Measurements from ENCODE around the gene RDX. TPM values are rescaled to one million over a fixed set of nuclear protein-coding genes. Genes with fewer than 3 reads are reported as not detected.
A peak's percentile ranks its signal among the peaks of the same experiment; 100 is the strongest.
"Not testable (repeated sequence)": the region's sequence is repeated elsewhere in the genome, so short reads cannot be mapped to it uniquely, and the experiment has no call there.

Gene RDX
- total RNA-seq, 1 donor from 2014 or later: 88.2 TPM

DNA sequence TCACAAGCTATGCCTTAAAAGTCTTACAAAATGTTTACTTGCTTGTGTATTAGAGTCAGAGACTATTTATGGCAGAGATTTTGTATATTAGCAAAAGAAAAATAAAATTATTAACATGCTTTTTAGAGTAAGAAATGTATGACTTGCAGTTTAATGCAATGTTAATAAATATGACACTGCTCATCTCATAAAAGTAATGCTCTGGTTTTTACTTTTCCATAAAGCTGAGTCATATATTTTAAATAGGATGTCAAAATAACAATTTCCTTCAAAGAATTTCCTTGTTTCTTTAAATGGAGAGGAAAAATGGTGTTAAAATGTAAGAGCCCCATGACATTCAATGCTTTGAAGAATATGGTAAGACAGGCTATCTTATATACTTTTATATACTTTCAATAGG is 16.3 kb upstream of the RDX start:
- Histone ChIP-seq H3K4me3 (ENCODE audit: low read depth, low read length) (no peak overlapping the region), H3K27me3 (ENCODE audit: control insufficient read depth, insufficient read depth, low read length) (peaks cover 2% of the 10 kb centered on the region), H3K36me3 (ENCODE audit: control insufficient read depth, insufficient read depth, low read length) (no peaks in the 10 kb centered on the region)
- DNase-seq (ENCODE audit: low read depth) (no peak), FAIRE-seq (no peak)
- TF ChIP-seq, protein P1, sequence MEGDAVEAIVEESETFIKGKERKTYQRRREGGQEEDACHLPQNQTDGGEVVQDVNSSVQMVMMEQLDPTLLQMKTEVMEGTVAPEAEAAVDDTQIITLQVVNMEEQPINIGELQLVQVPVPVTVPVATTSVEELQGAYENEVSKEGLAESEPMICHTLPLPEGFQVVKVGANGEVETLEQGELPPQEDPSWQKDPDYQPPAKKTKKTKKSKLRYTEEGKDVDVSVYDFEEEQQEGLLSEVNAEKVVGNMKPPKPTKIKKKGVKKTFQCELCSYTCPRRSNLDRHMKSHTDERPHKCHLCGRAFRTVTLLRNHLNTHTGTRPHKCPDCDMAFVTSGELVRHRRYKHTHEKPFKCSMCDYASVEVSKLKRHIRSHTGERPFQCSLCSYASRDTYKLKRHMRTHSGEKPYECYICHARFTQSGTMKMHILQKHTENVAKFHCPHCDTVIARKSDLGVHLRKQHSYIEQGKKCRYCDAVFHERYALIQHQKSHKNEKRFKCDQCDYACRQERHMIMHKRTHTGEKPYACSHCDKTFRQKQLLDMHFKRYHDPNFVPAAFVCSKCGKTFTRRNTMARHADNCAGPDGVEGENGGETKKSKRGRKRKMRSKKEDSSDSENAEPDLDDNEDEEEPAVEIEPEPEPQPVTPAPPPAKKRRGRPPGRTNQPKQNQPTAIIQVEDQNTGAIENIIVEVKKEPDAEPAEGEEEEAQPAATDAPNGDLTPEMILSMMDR (IDR thresholded peaks at IDR 0.05; ENCODE audit: insufficient read depth, low read length, severe bottlenecking): no peak

DNA sequence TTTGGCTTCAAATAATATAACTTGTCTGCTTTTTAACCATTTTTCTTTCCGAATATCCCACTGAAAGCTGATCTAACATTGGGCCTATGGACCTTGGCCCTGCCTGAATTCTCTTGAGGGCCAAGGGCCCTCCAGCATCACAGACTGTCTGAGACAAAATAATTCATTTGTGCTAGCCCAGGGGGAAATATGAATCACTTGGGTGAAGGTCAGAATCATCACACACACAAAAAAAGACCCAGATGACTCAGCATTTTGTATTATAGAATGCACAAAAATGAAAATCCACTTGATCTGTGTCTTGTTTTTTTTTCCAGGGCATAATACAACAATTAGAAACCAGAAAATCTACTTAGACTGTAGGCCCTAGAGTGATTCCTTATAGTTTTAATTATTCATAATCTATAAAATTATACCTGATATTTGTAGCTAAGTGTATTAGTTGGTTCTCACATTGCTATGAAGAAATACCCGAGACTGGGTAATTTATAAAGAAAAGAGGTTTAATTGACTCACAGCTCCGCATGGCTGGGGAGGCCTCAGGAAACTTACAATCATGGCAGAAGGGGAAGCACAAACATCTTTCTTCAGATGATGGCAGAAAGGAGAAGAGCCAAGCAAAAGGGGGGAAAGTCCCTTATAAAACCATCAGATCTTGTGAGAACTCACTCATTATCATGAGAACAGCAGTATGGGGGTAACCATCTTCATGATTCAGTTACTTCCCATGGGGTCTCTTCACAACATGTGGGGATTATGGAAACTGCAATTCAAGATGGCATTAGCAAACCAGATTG is 15.6 kb upstream of the RDX start:
- H3K4me3 ChIP-seq (ENCODE audit: low read depth, low read length): no peak overlapping the region
- TF ChIP-seq, protein P1 (IDR thresholded peaks at IDR 0.05; ENCODE audit: insufficient read depth, low read length, severe bottlenecking): no peak
- FAIRE-seq: no peak

DNA sequence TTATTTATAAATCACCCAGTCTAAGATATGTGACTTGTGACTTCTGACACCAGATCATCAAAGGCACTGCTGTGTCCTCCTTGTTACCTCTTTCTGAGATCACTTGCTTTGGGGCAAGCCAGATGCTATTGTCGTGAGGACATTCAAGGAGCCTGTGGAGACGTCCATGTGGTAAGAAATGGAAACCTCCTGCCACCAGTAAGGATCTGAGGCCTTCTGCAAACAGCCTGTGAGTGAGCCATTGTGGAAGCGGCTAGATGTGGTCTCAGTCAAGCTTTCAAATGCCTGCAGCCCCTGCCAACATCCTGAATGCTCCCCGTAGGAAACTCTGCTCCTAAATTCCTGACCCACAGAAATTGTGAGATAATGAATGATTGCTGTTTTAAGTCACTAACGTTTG is 11.7 kb upstream of the RDX start:
- FAIRE-seq: no peak
- Histone ChIP-seq H3K36me3 (ENCODE audit: control insufficient read depth, insufficient read depth, low read length) (no peaks in the 10 kb centered on the region), H3K4me3 (ENCODE audit: low read depth, low read length) (no peak overlapping the region), H3K27me3 (ENCODE audit: control insufficient read depth, insufficient read depth, low read length) (peaks cover 4% of the 10 kb centered on the region)
- no peak for DNase-seq (ENCODE audit: low read depth)
- TF ChIP-seq, protein P1 (IDR thresholded peaks at IDR 0.05; ENCODE audit: insufficient read depth, low read length, severe bottlenecking): no peak

More for the DNA sequence above, 15.6 kb upstream of the RDX start:
- H3K36me3 ChIP-seq (ENCODE audit: control insufficient read depth, insufficient read depth, low read length): no peaks in the 10 kb centered on the region
- DNase-seq (ENCODE audit: low read depth): peak; percentile 69
- H3K27me3 ChIP-seq (ENCODE audit: control insufficient read depth, insufficient read depth, low read length): peaks cover 2% of the 10 kb centered on the region

DNA sequence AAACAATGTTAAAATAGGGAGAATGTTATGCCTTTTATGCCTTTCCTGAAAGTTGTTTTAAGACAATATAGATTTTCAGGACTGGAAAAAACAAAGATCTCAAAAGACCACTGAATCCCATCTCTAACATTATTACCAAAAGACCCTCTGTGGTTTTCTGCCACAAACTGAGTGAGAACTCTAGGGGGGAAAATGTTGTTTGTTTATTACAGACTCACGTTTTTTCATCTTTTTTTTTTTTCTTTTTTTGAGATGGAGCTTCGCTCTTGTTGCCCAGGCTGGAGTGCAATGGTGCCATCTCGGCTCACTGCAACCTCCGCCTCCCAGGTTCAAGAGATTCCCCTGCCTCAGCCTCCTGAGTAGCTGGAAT is 9.6 kb upstream of the RDX start:
- not testable (repeated sequence) for H3K4me3 ChIP-seq (ENCODE audit: low read depth, low read length); FAIRE-seq

DNA sequence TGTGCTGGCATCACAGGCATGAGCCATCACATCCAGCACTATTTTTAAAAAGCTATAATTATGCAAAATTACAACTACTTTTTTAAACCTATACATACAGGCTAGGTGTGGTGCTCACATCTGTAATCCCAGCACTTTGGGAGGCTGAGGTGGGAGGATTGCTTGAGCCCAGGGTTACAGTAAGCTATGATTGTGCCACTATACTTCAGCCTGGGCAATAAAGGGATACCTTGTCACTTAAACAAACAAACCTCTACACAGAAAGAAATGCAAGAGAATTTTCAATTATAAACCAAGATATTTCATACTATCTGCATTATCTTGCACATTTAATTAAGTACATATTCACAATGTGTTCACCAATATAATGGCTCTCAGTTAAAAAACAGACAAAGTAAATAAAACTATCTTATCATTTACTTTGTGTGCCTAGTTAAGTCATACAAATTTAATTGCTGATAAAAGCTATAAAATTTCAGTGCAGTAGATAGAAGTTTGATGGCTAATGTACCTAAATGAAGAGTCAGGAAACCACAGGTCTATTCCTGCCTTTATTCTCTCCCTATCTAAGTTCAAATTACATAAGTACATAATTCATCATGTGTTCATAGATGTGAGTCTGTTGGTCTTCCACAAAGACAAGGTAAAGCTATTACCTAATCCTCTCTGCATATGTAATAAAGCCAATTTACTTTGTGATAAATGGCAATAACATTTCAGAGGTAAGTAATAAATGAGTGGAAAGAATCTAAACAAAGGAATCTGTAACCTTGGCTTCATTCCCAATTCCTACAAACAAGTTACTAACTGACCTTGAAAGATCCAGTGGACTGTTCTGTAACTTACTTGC is 9.0 kb upstream of the RDX start:
- Histone ChIP-seq H3K27me3 (ENCODE audit: control insufficient read depth, insufficient read depth, low read length) (peaks cover 4% of the 10 kb centered on the region), H3K4me3 (ENCODE audit: low read depth, low read length) (no peak overlapping the region), H3K36me3 (ENCODE audit: control insufficient read depth, insufficient read depth, low read length) (no peaks in the 10 kb centered on the region)
- TF ChIP-seq, protein P1 (IDR thresholded peaks at IDR 0.05; ENCODE audit: insufficient read depth, low read length, severe bottlenecking): no peak
- FAIRE-seq (no peak), DNase-seq (ENCODE audit: low read depth) (peak; percentile 98)

More for the DNA sequence above, 9.6 kb upstream of the RDX start:
- not testable (repeated sequence) for H3K36me3 ChIP-seq (ENCODE audit: control insufficient read depth, insufficient read depth, low read length); DNase-seq (ENCODE audit: low read depth); H3K27me3 ChIP-seq (ENCODE audit: control insufficient read depth, insufficient read depth, low read length)

DNA sequence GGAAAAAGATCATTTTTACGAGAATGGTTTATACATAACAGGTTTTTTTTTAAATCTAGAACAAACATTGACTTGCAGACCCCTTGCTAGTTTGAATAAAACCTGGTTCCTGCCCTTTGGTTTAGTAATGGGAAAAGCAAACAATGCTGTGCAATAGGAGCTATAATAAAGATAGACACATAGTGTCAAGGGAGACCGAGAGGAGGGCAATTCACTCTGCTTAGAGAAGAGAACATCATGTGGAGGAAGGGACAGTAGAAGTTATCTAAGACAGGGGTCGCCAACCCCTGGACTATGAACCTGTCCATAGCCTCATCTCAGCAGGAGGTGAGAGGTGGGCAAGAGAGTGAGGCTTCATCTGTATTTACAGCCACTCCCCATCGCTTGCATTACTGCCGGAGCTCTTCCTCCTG is 7.0 kb upstream of the RDX start:
- DNase-seq (ENCODE audit: low read depth) (no peak), FAIRE-seq (no peak)
- H3K4me3 ChIP-seq (ENCODE audit: low read depth, low read length): no peak overlapping the region
- H3K36me3 ChIP-seq (ENCODE audit: control insufficient read depth, insufficient read depth, low read length): no peaks in the 10 kb centered on the region
- TF ChIP-seq, protein P1 (IDR thresholded peaks at IDR 0.05; ENCODE audit: insufficient read depth, low read length, severe bottlenecking): no peak
- peaks cover 2% of the 10 kb centered on the region for H3K27me3 ChIP-seq (ENCODE audit: control insufficient read depth, insufficient read depth, low read length)
